Measurements from ENCODE around the gene CFAP299. TPM values are rescaled to one million over a fixed set of nuclear protein-coding genes. Genes with fewer than 3 reads are reported as not detected.

The CFAP299 gene
- total RNA-seq, 4 donors from 2014 or later = 5.1 TPM; not detected in 3

DNA sequence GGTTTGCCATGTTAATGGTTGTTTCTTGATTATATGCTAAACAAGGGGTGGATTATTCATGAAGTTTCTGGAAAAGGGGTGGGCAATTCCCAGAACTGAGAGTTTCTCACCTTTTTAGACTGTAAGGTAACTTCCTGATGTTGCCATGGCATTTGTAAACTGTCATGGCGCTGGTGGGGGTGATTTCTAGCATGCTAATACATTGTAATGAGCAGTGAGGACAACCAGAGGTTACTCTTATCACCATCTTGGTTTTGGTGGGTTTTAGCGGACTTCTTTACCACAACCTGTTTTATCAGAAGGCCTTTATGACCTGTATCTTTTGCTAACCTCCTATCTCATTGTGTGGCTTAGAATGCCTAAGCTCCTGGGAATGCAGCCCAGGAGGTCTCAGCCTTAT, 81.5 kb downstream of the CFAP299 start:
- 89% methylated on average over 2 of the region's 2 CpGs; no CpG with 5 or more reads in 1 of the 2 donors for WGBS, 2 donors (ENCODE audit: low coverage in 1 of 2)

DNA sequence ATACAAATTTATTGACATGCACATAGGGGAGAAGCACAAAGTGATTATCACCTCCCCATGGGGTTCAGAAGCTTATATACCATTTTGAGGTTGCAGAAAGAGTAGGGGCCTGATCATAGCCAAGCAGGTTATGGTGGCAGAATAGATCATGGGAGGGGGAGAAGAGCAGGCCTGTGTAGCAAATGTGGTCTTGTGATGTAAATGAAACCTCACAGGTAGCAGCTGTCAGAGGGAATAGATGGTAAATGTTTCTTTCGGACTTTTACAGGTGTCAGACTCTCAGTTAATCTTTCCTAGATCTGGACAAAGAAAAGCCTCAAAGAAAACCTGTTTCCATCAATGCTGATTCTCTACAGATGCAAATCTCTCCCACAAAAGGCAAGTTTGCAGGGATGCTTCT, 84.4 kb downstream of the CFAP299 start:
- Histone ChIP-seq H3K4me1 (no peaks in the 10 kb centered on the region), H3K27ac (no peak overlapping the region), H3K27me3 (no peaks in the 10 kb centered on the region), H3K36me3 (no peaks in the 10 kb centered on the region), H3K9me3 (no peaks in the 10 kb centered on the region), H3K4me3 (no peak overlapping the region)
- WGBS, 2 donors (ENCODE audit: low coverage in 1 of 2) = 83 to 94% methylated on average over 1 of the region's 1 CpG
- TF ChIP-seq POLR2AphosphoS5 (IDR thresholded peaks at IDR 0.05) (no peak), POLR2A (IDR thresholded peaks at IDR 0.05) (no peak), EP300 (IDR thresholded peaks at IDR 0.05) (no peak)
- TF ChIP-seq, protein P1, sequence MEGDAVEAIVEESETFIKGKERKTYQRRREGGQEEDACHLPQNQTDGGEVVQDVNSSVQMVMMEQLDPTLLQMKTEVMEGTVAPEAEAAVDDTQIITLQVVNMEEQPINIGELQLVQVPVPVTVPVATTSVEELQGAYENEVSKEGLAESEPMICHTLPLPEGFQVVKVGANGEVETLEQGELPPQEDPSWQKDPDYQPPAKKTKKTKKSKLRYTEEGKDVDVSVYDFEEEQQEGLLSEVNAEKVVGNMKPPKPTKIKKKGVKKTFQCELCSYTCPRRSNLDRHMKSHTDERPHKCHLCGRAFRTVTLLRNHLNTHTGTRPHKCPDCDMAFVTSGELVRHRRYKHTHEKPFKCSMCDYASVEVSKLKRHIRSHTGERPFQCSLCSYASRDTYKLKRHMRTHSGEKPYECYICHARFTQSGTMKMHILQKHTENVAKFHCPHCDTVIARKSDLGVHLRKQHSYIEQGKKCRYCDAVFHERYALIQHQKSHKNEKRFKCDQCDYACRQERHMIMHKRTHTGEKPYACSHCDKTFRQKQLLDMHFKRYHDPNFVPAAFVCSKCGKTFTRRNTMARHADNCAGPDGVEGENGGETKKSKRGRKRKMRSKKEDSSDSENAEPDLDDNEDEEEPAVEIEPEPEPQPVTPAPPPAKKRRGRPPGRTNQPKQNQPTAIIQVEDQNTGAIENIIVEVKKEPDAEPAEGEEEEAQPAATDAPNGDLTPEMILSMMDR (IDR thresholded peaks at IDR 0.05) = no peak
- ATAC-seq = no peak

More for the DNA sequence above, 81.5 kb downstream of the CFAP299 start:
- Histone ChIP-seq H3K27me3 (no peaks in the 10 kb centered on the region), H3K36me3 (no peaks in the 10 kb centered on the region), H3K4me3 (no peak overlapping the region), H3K4me1 (no peaks in the 10 kb centered on the region), H3K27ac (no peak overlapping the region), H3K9me3 (no peaks in the 10 kb centered on the region)
- TF ChIP-seq EP300 (IDR thresholded peaks at IDR 0.05) (no peak), POLR2A (IDR thresholded peaks at IDR 0.05) (no peak)
- no peak for ATAC-seq

DNA sequence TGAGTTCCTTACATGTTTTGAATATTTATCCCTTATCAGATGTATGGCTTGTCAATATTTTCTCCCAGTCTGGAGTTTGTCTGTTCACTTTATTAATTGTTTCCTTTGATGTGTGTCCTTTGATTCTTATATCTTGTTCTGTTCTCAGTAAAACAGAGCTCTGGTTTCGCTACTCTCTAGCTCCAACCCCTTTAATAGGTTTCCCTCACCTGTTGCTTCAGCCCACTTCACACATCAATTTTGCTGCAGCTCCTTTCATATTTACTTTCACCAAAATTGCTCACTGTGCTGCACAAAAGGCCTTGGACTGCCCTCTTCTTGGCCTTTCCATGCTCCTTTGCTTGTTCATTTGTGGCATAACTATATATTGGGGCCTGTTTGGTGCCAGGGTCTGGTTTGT, 85.1 kb downstream of the CFAP299 start:
- no peaks in the 10 kb centered on the region for H3K9me3 ChIP-seq
- no peak overlapping the region for H3K4me3 ChIP-seq
- TF ChIP-seq, protein P1 (IDR thresholded peaks at IDR 0.05) = no peak
- TF ChIP-seq EP300 (IDR thresholded peaks at IDR 0.05) (no peak), POLR2AphosphoS5 (IDR thresholded peaks at IDR 0.05) (no peak), POLR2A (IDR thresholded peaks at IDR 0.05) (no peak)
- no peaks in the 10 kb centered on the region for H3K36me3 ChIP-seq
- WGBS, 2 donors (ENCODE audit: low coverage in 1 of 2) = 90 to 100% methylated on average over 1 of the region's 1 CpG
- H3K27ac ChIP-seq = no peak overlapping the region
- no peaks in the 10 kb centered on the region for H3K4me1 ChIP-seq
- no peak for ATAC-seq
- no peaks in the 10 kb centered on the region for H3K27me3 ChIP-seq

DNA sequence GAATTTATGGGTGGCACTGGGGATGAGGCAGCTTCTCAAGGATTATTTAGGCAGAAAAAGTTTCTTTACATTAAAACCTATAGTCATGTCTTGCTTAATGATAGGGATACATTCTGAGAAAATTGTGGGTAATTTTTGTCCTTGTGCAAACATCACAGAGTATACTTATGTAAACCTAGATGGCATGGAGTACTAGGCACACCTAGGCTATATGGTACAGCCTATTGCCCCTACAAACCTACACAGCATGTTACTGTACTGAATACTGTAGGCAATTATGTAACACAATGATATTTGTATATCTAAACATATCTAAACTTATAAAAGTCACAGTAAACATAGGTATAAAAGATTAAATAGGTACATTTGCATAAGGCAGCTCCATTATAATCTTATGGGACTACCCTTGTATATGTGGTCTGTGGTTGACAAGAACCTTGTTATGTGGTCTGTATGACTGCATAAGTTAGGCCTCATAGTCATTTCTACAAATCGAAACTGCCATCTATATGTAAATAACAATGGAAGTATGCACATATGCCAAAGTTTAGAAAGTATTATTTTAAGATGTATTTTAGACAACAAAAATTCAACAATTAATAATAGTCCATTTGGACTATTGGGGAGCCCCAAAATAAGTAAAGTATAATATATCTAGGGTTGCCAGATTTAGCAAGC, 87.3 kb downstream of the CFAP299 start:
- H3K4me3 ChIP-seq = no peak overlapping the region
- TF ChIP-seq, protein P1 (IDR thresholded peaks at IDR 0.05) = no peak
- H3K27me3 ChIP-seq = no peaks in the 10 kb centered on the region
- peaks cover 0 to 2% (median 0%) of the 10 kb centered on the region in 3 donors for H3K9me3 ChIP-seq
- no peaks in the 10 kb centered on the region for H3K36me3 ChIP-seq
- ATAC-seq = no peak
- WGBS, 2 donors (ENCODE audit: low coverage in 1 of 2) = 86 to 100% methylated on average over 1 of the region's 1 CpG
- no peak overlapping the region for H3K27ac ChIP-seq
- no peaks in the 10 kb centered on the region for H3K4me1 ChIP-seq

DNA sequence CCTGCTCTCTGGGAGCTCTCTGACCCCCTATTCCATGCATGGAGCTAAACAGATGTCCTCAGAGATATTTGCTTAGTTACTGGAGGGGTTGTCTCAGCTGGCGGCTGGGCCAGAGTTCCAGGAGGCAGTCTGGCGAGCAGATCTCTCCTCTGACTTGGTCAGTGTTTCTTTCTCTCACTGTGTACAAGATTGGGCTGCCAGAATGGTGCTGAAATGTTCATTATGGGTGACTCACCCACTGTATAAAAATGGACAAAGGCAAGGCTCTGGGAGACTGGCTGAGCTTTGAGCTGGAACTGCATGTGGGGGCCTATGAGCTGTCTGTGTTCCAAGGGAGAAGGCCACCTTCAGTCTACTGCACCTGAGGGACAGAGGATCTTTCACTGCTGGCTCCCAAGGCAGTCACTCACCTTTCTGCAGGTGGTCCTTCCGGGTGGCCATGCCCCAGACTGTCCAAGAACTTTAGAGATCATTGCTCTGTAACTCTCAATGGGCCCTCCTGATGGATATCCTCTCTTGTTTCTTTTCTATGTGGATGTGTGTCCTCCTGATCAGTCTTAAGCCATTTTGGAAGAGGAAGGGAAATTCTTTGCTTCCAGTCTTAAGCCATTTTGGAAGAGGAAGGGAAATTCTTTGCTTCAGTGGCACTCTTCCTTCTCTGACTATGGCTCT, 88.2 kb downstream of the CFAP299 start:
- peak; percentile 43 for ATAC-seq
- H3K36me3 ChIP-seq = no peaks in the 10 kb centered on the region
- H3K4me1 ChIP-seq = no peaks in the 10 kb centered on the region
- TF ChIP-seq POLR2A (IDR thresholded peaks at IDR 0.05) (no peak), POLR2AphosphoS5 (IDR thresholded peaks at IDR 0.05) (no peak)
- TF ChIP-seq, protein P1 (IDR thresholded peaks at IDR 0.05) = no peak
- peaks cover 0 to 2% (median 0%) of the 10 kb centered on the region in 3 donors for H3K9me3 ChIP-seq
- no peak overlapping the region for H3K4me3 ChIP-seq
- 83% methylated on average over 3 of the region's 3 CpGs; no CpG with 5 or more reads in 1 of the 2 donors for WGBS, 2 donors (ENCODE audit: low coverage in 1 of 2)
- no peaks in the 10 kb centered on the region for H3K27me3 ChIP-seq
- no peak overlapping the region for H3K27ac ChIP-seq

Data from gastroesophageal sphincter (tissue), 4 donors.